Measurements from ENCODE around the gene DHX34. TPM values are rescaled to one million over a fixed set of nuclear protein-coding genes. Genes with fewer than 3 reads are reported as not detected.
A peak's percentile ranks its signal among the peaks of the same experiment; 100 is the strongest.

DHX34 gene
- total and polyA plus RNA-seq, 9 of the 15 experiments (the other 6 are each of a cell fraction or from before 2014, with no cell fraction given) = 0.36 to 42.0 (median 15.0) TPM

GRCh38 chr19:47305309-47305751, 43.8 kb upstream of the DHX34 start (continued):
- TF ChIP-seq ESRRA (IDR thresholded peaks at IDR 0.05; ENCODE audit: borderline replicate concordance, low read depth) (peak; percentile 70; the same call in 1 of the 2 replicates), TAL1 (IDR thresholded peaks at IDR 0.05) (no peak), NRF1 (conservative IDR thresholded peaks at IDR 0.05 in 1 of 2, IDR thresholded peaks at IDR 0.05 in 1 of 2) (peak; percentile 43 to 57; a peak in 3 of 4 replicates), CHD1 (IDR thresholded peaks at IDR 0.05; ENCODE audit: low read length) (no peak), CGGBP1 (CRISPR knock-in tag; IDR thresholded peaks at IDR 0.05) (no peak), ZHX1 (conservative IDR thresholded peaks at IDR 0.05; ENCODE audit: low read length) (no peak), SMC3 (conservative IDR thresholded peaks at IDR 0.05; ENCODE audit: insufficient read depth, low read depth, low read length) (peak; percentile 42; the same call in 1 of the 2 replicates), RERE (CRISPR knock-in tag; IDR thresholded peaks at IDR 0.05; ENCODE audit: borderline replicate concordance) (no peak), SETDB1 (IDR thresholded peaks at IDR 0.05; ENCODE audit: low read length) (no peak), TRIM28 (IDR thresholded peaks at IDR 0.05) (no peak), POLR2AphosphoS5 (IDR thresholded peaks at IDR 0.05; ENCODE audit: control insufficient read depth, insufficient read depth, low read depth, low read length) (no peak), RBM22 (IDR thresholded peaks at IDR 0.05; ENCODE audit: low read depth, low read length, poor library complexity, severe bottlenecking) (no peak)
- TF ChIP-seq, protein P1, sequence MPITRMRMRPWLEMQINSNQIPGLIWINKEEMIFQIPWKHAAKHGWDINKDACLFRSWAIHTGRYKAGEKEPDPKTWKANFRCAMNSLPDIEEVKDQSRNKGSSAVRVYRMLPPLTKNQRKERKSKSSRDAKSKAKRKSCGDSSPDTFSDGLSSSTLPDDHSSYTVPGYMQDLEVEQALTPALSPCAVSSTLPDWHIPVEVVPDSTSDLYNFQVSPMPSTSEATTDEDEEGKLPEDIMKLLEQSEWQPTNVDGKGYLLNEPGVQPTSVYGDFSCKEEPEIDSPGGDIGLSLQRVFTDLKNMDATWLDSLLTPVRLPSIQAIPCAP (CRISPR knock-in tag; IDR thresholded peaks at IDR 0.05; ENCODE audit: borderline replicate concordance) = no peak
- TF ChIP-seq, protein P2, sequence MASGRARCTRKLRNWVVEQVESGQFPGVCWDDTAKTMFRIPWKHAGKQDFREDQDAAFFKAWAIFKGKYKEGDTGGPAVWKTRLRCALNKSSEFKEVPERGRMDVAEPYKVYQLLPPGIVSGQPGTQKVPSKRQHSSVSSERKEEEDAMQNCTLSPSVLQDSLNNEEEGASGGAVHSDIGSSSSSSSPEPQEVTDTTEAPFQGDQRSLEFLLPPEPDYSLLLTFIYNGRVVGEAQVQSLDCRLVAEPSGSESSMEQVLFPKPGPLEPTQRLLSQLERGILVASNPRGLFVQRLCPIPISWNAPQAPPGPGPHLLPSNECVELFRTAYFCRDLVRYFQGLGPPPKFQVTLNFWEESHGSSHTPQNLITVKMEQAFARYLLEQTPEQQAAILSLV (tag; IDR thresholded peaks at IDR 0.05) = no peak
